ENCODE results near the gene TTC29.

- no peak for TF ChIP-seq GATA3 (IDR thresholded peaks at IDR 0.05; ENCODE audit: low read depth, low read length)
- TF ChIP-seq GATA2 (IDR thresholded peaks at IDR 0.05; ENCODE audit: low read depth, low read length) = no peak
Observed at GRCh38 chr4:146981651-146982050, 36.0 kb upstream of the TTC29 start.

Data from SH-SY5Y (cell line).